ENCODE results near the gene KCTD14. TPM values are rescaled to one million over a fixed set of nuclear protein-coding genes. Genes with fewer than 3 reads are reported as not detected.
"Not testable (repeated sequence)": the region's sequence is repeated elsewhere in the genome, so short reads cannot be mapped to it uniquely, and the experiment has no call there.

The KCTD14 gene
- total and polyA plus RNA-seq, 11 donors: 0.15 to 1.7 (median 0.46) TPM; not detected in 5

DNA sequence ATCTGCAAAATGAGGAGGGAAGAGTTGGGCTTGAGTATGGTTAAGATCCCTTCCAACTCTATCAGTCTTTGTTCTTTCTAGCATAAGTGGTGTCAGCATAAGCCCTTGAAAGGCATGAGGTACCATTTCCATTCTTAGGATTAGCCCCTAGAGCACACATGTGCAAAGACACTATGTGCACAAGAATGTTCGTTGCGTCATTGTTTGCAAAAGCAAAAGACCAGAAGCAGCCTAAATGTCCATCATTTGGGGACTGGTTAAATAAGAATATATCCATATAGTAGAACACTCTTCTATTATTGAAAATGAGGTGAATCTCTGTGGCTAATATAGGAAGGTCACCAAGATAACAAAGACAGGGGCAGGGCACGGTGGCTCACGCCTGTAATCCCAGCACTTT is 10.0 kb upstream of the KCTD14 start:
- DNase-seq: no peak
- Histone ChIP-seq H3K9me3 (no peaks in the 10 kb centered on the region), H3K4me3 (no peak overlapping the region), H3K4me1 (peaks cover 0 to 10% (median 6%) of the 10 kb centered on the region in 12 donors), H3K36me3 (no peaks in the 10 kb centered on the region), H3K27ac (no peak overlapping the region), H3K27me3 (no peaks in the 10 kb centered on the region)
- no peak for ATAC-seq
- WGBS, 4 donors: 45 to 95% (median 61%) methylated on average over 4 of the region's 4 CpGs
- intact Hi-C loops (cut with DNase I): no loop called here
- TF ChIP-seq POLR2A (IDR thresholded peaks at IDR 0.05): no peak
- TF ChIP-seq CTCF (IDR thresholded peaks at IDR 0.05): no peak

DNA sequence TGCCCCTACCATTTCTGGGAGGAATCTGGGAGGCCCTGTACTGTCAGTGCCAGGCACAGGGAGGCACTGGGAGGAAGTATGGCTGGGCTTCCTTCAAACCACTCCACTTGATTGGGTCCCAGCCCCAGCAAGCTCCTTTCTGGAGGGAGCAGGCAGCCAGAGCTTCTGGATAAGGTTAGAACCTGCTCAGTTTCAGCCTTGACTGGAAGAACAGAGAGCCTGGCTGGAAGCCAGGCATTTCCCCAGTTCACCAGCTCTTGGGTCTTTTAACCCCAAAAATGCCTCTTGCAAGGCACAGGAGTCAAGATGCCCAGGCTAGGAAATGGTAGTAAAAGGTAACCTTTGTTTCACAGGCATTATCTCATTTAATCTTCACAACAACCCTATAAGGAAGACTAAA is 9.0 kb upstream of the KCTD14 start:
- Histone ChIP-seq H3K36me3 (no peaks in the 10 kb centered on the region), H3K27ac (no peak overlapping the region), H3K9me3 (no peaks in the 10 kb centered on the region), H3K4me3 (no peak overlapping the region), H3K27me3 (no peaks in the 10 kb centered on the region), H3K4me1 (peaks cover 0 to 10% (median 6%) of the 10 kb centered on the region in 12 donors)
- no peak for TF ChIP-seq CTCF (IDR thresholded peaks at IDR 0.05)
- no peak for TF ChIP-seq POLR2A (IDR thresholded peaks at IDR 0.05)
- intact Hi-C loops (cut with DNase I): no loop called here
- DNase-seq: no peak
- no peak for ATAC-seq

- Histone ChIP-seq H3K4me3 (no peak overlapping the region), H3K27ac (no peak overlapping the region), H3K4me1 (peaks cover 0 to 10% (median 6%) of the 10 kb centered on the region in 12 donors), H3K36me3 (no peaks in the 10 kb centered on the region), H3K9me3 (no peaks in the 10 kb centered on the region), H3K27me3 (no peaks in the 10 kb centered on the region)
- no peak for TF ChIP-seq POLR2A (IDR thresholded peaks at IDR 0.05)
- no peak for TF ChIP-seq CTCF (IDR thresholded peaks at IDR 0.05)
- ATAC-seq: no peak
- DNase-seq: no peak
- 90 to 99% (median 95%) methylated on average over 3 of the region's 3 CpGs for WGBS, 4 donors
- intact Hi-C loops (cut with DNase I): no loop called here
Observed at GRCh38 chr11:78031629-78032028, 8.6 kb upstream of the KCTD14 start.

DNA sequence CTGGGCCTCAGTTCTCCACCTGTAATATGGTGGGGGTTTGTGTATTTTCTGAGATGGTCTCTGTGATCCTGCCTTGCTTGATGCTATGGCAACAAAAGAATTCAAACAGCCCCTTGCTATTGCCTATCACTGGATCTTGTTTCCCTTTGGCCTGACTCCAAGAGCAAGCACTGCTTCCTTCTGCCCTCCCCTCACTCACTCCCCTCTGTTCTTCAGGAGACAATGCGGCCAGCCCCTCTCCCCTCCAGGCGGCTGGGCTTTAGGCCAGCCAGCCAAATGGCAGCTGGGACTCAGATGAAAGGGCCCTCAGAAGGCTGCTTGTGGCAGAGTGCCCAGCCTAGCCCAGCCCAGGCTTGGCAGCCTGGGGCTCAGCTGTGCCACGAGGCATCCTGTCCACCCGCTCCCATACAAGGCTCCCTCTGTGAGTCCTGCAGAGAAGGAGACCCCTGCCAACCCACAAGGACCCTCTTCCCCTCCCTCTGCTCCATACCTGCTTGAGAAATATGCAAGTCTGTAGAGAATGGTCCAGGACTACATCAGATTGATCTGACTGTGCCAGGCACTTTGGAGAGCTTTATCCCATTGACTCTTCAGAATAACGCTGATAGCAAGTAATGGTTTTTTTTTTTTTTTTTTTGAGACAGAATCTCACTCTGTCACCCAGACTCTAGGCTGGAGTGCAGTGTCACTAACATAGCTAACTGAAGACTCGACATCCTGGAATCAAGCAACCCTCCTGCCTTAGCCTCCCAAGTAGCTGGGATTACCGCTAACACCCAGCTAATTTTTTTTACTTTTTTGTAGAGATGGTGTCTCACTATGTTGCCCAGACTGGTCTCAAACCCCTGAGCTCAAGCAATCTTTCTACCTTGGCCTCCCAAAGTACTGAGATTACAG is 7.6 kb upstream of the KCTD14 start:
- ATAC-seq (peak; percentile 94 to 96 (median 95)), DNase-seq (peak; percentile 58 to 80 (median 69))
- no peaks in the 10 kb centered on the region for H3K9me3 ChIP-seq
- no peaks in the 10 kb centered on the region for H3K27me3 ChIP-seq
- TF ChIP-seq CTCF (IDR thresholded peaks at IDR 0.05): no peak
- TF ChIP-seq POLR2A (IDR thresholded peaks at IDR 0.05): no peak
- intact Hi-C loops (cut with DNase I): no loop called here
- peaks cover 0 to 10% (median 6%) of the 10 kb centered on the region in 12 donors for H3K4me1 ChIP-seq
- WGBS, 4 donors: 22 to 29% (median 23%) methylated on average over 7 of the region's 7 CpGs
- no peaks in the 10 kb centered on the region for H3K36me3 ChIP-seq
- no peak overlapping the region for H3K27ac ChIP-seq
- H3K4me3 ChIP-seq: no peak overlapping the region

- ATAC-seq; H3K36me3 ChIP-seq; DNase-seq; H3K4me3 ChIP-seq; H3K27me3 ChIP-seq; H3K27ac ChIP-seq; intact Hi-C loops (cut with DNase I); H3K9me3 ChIP-seq: not testable (repeated sequence)
- WGBS, 4 donors: 89 to 94% (median 93%) methylated on average over 9 of the region's 9 CpGs
- H3K4me1 ChIP-seq: peaks cover 0 to 11% (median 6%) of the 10 kb centered on the region in 12 donors
Observed at GRCh38 chr11:78028423-78028822, 5.3 kb upstream of the KCTD14 start.
